Liver (tissue), 3 donors: Measurements from ENCODE around the gene ARID5B.

Experiments
- CTCF ChIP-seq: fragments of 150-350 bp; IDR thresholded peaks from 2 replicates; pipeline ENCODE4 v1.5.1; 2017; ENCODE audit warnings: improper control_type of control experiment, low read depth, low read length; ENCODE audit not compliant: missing input control
- FOXA2 ChIP-seq: IDR thresholded peaks from 2 replicates; pipeline ENCODE4 v1.6.1; 2016; ENCODE audit warnings: antibody characterized with exemption
- JUND ChIP-seq, 2 donors: IDR thresholded peaks; 2 replicates each; pipeline ENCODE4 v1.6.1; 2016; ENCODE audit warnings: antibody characterized with exemption in 2 of 2
- ZBTB33 ChIP-seq: IDR thresholded peaks from 2 replicates; pipeline ENCODE4 v1.6.1; 2016; ENCODE audit warnings: antibody characterized with exemption
- donor health status: healthy.
- donor health status: healthy.

DNA sequence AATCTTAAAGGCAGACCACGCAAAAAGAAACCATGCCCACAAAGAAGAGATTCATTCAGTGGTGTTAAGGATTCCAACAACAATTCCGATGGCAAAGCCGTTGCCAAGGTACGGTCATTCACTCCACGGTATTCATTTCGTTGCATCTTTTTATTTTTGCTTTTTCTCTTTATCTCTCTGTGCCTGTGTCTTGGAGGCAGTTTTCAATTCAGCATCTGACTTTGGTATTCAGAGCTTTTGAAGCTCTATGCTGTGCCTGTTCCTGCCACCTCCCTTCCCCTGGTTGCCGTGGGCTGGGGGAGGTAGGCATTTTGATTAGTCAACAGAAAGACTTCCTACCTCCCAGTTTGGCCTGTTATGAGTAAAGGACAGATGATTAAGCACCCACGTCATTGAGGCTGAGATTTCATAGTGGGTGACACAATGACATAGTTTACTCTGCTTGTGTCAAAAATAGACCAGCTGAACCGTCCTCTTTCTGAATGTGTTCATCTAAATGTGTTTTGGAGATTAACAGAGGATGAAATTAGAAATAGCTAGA is 149.5 kb downstream of the ARID5B start:
- TF ChIP-seq CTCF (no peak), JUND (IDR thresholded peaks at IDR 0.05) (no peak), ZBTB33 (no peak), FOXA2 (no peak)
